ENCODE measurements around the gene VAT1L. TPM values are rescaled to one million over a fixed set of nuclear protein-coding genes. Genes with fewer than 3 reads are reported as not detected.

The VAT1L gene
- total and polyA plus RNA-seq, 2 donors (not counting 3 experiments of a cell fraction or from before 2014, with no cell fraction given) = 0.46 to 1.5 TPM

DNA sequence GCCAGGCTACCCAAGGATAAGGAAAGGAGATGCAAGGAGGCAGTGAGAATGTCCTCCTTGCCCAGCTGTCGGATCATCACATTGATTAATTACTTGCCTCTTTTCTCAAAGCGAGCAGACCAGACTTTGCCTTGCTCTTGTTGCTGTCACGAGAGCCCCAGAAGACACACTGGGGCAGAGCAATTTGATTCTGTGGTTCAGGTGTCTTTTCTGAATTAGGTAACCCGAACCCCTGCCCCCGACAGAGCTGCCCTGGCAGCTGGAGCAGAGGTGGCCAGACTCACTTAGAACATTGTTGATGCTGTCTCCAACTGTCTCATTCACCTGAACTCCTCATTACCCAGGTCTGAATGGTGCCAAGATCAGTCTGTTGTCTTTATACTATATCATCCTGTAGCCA lies 34.3 kb downstream of the VAT1L start:
- no peak for TF ChIP-seq FOS (IDR thresholded peaks at IDR 0.05; ENCODE audit: borderline replicate concordance, insufficient read depth, low read length)
- TF ChIP-seq POLR2AphosphoS5 (IDR thresholded peaks at IDR 0.05; ENCODE audit: insufficient read depth, low read depth, low read length) = no peak
- TF ChIP-seq GATA2 (IDR thresholded peaks at IDR 0.05; ENCODE audit: insufficient read depth, insufficient read length, low read depth, low read length) = no peak
- no peak for TF ChIP-seq EZH2 (IDR thresholded peaks at IDR 0.05; ENCODE audit: borderline replicate concordance, low read depth, low read length, severe bottlenecking)
- TF ChIP-seq, protein P1, sequence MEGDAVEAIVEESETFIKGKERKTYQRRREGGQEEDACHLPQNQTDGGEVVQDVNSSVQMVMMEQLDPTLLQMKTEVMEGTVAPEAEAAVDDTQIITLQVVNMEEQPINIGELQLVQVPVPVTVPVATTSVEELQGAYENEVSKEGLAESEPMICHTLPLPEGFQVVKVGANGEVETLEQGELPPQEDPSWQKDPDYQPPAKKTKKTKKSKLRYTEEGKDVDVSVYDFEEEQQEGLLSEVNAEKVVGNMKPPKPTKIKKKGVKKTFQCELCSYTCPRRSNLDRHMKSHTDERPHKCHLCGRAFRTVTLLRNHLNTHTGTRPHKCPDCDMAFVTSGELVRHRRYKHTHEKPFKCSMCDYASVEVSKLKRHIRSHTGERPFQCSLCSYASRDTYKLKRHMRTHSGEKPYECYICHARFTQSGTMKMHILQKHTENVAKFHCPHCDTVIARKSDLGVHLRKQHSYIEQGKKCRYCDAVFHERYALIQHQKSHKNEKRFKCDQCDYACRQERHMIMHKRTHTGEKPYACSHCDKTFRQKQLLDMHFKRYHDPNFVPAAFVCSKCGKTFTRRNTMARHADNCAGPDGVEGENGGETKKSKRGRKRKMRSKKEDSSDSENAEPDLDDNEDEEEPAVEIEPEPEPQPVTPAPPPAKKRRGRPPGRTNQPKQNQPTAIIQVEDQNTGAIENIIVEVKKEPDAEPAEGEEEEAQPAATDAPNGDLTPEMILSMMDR (IDR thresholded peaks at IDR 0.05; ENCODE audit: extremely low read depth in 1 of 2, insufficient read depth in 1 of 2, low read depth in 1 of 2, low read length in 2 of 2) = no peak
- TF ChIP-seq JUN (IDR thresholded peaks at IDR 0.05; ENCODE audit: borderline replicate concordance, insufficient read depth, insufficient read length, low read depth) = no peak
- no peak for TF ChIP-seq POLR2A (IDR thresholded peaks at IDR 0.05; ENCODE audit: low read depth, low read length)
- TF ChIP-seq, protein P2, sequence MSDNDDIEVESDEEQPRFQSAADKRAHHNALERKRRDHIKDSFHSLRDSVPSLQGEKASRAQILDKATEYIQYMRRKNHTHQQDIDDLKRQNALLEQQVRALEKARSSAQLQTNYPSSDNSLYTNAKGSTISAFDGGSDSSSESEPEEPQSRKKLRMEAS (IDR thresholded peaks at IDR 0.05; ENCODE audit: insufficient read depth, insufficient read length) = no peak
- no peak for TF ChIP-seq MYC (IDR thresholded peaks at IDR 0.05; ENCODE audit: low read depth, low read length)
- POLR2A ChIA-PET = no interaction called here
- no peaks in the 10 kb centered on the region for H3K4me1 ChIP-seq (ENCODE audit: control insufficient read depth, extremely low read depth, insufficient read depth, low read length)
- no peak overlapping the region for H3K27ac ChIP-seq (ENCODE audit: insufficient read depth, low read depth, low read length)
- BruUV-seq (replicated peaks) = no TSS peak
- no peak overlapping the region for H2AFZ ChIP-seq (ENCODE audit: low read depth, low read length)
- H4K20me1 ChIP-seq (replicated peaks; ENCODE audit: control insufficient read depth, extremely low read depth, insufficient read depth, low read length) = no peaks in the 10 kb centered on the region
- H3K9me1 ChIP-seq (replicated peaks; ENCODE audit: control insufficient read depth, extremely low read depth, insufficient read depth, low read length) = no peaks in the 10 kb centered on the region
- DNase-seq (ENCODE audit: low read depth, low spot score) = no peak
- no peaks in the 10 kb centered on the region for H3K79me2 ChIP-seq (ENCODE audit: control insufficient read depth, insufficient read depth, low read length)
- no peak for FAIRE-seq
- dilution Hi-C loops (cut with MboI; ENCODE audit: extremely low pct_ligation_motif_present, low sequenced_read_pairs) (no loop called here), intact Hi-C loops (cut with micrococcal nuclease) (no loop called here)
- no peaks in the 10 kb centered on the region for H3K36me3 ChIP-seq (ENCODE audit: control insufficient read depth in 2 of 2, extremely low read depth in 1 of 2, insufficient read depth in 2 of 2, low read length in 2 of 2)
- no peaks in the 10 kb centered on the region for H3K27me3 ChIP-seq (ENCODE audit: control insufficient read depth in 2 of 2, insufficient read depth in 2 of 2, low read length in 2 of 2)
- CTCF ChIA-PET = interaction anchor here (1.7 kb wide), 1 partner anchor 11 kb away, joined by 5 read pairs; no protein-coding TSS in a partner anchor
- no peaks in the 10 kb centered on the region for H3K9me3 ChIP-seq (replicated peaks; ENCODE audit: control insufficient read depth, insufficient read depth, low read length)
- no peak overlapping the region for H3K9ac ChIP-seq (replicated peaks; ENCODE audit: extremely low read depth, insufficient read depth, low read length)
- H3K4me2 ChIP-seq (ENCODE audit: insufficient read depth, low read length) = no peak overlapping the region
- no peak overlapping the region for H3K4me3 ChIP-seq (replicated peaks in 1 of 3; ENCODE audit: insufficient read depth in 1 of 3, low read depth in 1 of 3, low read length in 3 of 3)
